T47D (cell line): ENCODE data around the gene DGKZ.
"Not testable (repeated sequence)": the region's sequence is repeated elsewhere in the genome, so short reads cannot be mapped to it uniquely, and the experiment has no call there.

Source experiments
- DNase-seq, 2 experiments: peaks; one replicate each; pipeline versions ENCODE4 v3.0.0 to v3.0.0-alpha.2; 2011 to 2012; ENCODE audit warnings: low read depth in 1 of 2, low spot score in 1 of 2
- JUND ChIP-seq: IDR thresholded peaks from 2 replicates; pipeline ENCODE4 v1.6.1; 2012; ENCODE audit warnings: low read depth
- in situ Hi-C: cut with HindIII; loops from 2 replicates; pipeline ENCODE4 v1.10.0; 2016; ENCODE audit warnings: low sequenced_read_pairs, low pct_unique_long_range_greater_than_20kb

Gene DGKZ

GRCh38 chr11:46377831-46378230, 30.6 kb downstream of the DGKZ start:
- in situ Hi-C loops = no loop called here
- no peak for TF ChIP-seq JUND
- DNase-seq = no peak

GRCh38 chr11:46378296-46378695, 31.0 kb downstream of the DGKZ start:
- no peak for TF ChIP-seq JUND

GRCh38 chr11:46378811-46379481, 31.7 kb downstream of the DGKZ start:
- no peak for DNase-seq
- in situ Hi-C loops = no loop called here
- TF ChIP-seq JUND = no peak

More at GRCh38 chr11:46378296-46378695, 31.0 kb downstream of the DGKZ start:
- DNase-seq = no peak
- in situ Hi-C loops = no loop called here

GRCh38 chr11:46379482-46380293, 32.4 kb downstream of the DGKZ start:
- DNase-seq, in situ Hi-C loops: not testable (repeated sequence)

GRCh38 chr11:46380340-46381047, 33.2 kb downstream of the DGKZ start:
- TF ChIP-seq JUND = no peak
- in situ Hi-C loops = no loop called here
- DNase-seq = peak; percentile 40 to 59

- peak; percentile 62 to 69 for DNase-seq
- in situ Hi-C loops = no loop called here
- no peak for TF ChIP-seq JUND
Observed at GRCh38 chr11:46381048-46381818, 34.0 kb downstream of the DGKZ start, which contains the start of gene MDK. MDK (plus strand) TSS chr11:46381669; CDS start chr11:46382058, 389 bp downstream.

- no peak for TF ChIP-seq JUND
- peak in 1 of 2 experiments; percentile 62 for DNase-seq
- in situ Hi-C loops = no loop called here
Observed at GRCh38 chr11:46381819-46382645, 34.8 kb downstream of the DGKZ start.

GRCh38 chr11:46382646-46383403, 35.6 kb downstream of the DGKZ start:
- no peak for TF ChIP-seq JUND
- in situ Hi-C loops = no loop called here
- peak; percentile 67 to 72 for DNase-seq

GRCh38 chr11:46383404-46383758, 36.1 kb downstream of the DGKZ start:
- DNase-seq = no peak

GRCh38 chr11:46383974-46384701, 36.9 kb downstream of the DGKZ start:
- in situ Hi-C loops = no loop called here
- TF ChIP-seq JUND = no peak
- no peak for DNase-seq

More at GRCh38 chr11:46383404-46383758, 36.1 kb downstream of the DGKZ start:
- TF ChIP-seq JUND = no peak
- in situ Hi-C loops = no loop called here
